ENCODE results near the gene GCNA.
"Not testable (repeated sequence)": the region's sequence is repeated elsewhere in the genome, so short reads cannot be mapped to it uniquely, and the experiment has no call there.

GCNA gene

GRCh38 chrX:71556036-71556435 lies 22.2 kb upstream of the GCNA start:
- in situ Hi-C loops (cut with MboI; ENCODE audit: low sequenced_read_pairs) = loop anchor here (25.0 kb wide), 1 partner anchor 94 kb away; no protein-coding TSS in a partner anchor

- in situ Hi-C loops (cut with MboI; ENCODE audit: low sequenced_read_pairs) = loop anchor here (25.0 kb wide), 1 partner anchor 97 kb away; no protein-coding TSS in a partner anchor
These were observed 19.3 kb upstream of the GCNA start for GRCh38 chrX:71558920-71559319.

GRCh38 chrX:71559773-71560172 lies 18.5 kb upstream of the GCNA start:
- in situ Hi-C loops (cut with MboI; ENCODE audit: low sequenced_read_pairs) = loop anchor here (10.0 to 25.0 kb wide), 2 partner anchors 97 to 165 kb away; no protein-coding TSS in a partner anchor

GRCh38 chrX:71563921-71564320 lies 14.3 kb upstream of the GCNA start:
- in situ Hi-C loops (cut with MboI; ENCODE audit: low sequenced_read_pairs) = loop anchor here (10.0 to 25.0 kb wide), 2 partner anchors 102 to 169 kb away; no protein-coding TSS in a partner anchor

- in situ Hi-C loops (cut with MboI; ENCODE audit: low sequenced_read_pairs) = loop anchor here (10.0 to 25.0 kb wide), 2 partner anchors 103 to 171 kb away; no protein-coding TSS in a partner anchor
These were observed 12.7 kb upstream of the GCNA start for GRCh38 chrX:71565474-71566041.

GRCh38 chrX:71571390-71571789 lies 6.8 kb upstream of the GCNA start:
- in situ Hi-C loops (cut with MboI; ENCODE audit: low sequenced_read_pairs) = loop anchor here (25.0 kb wide), 1 partner anchor 109 kb away; no protein-coding TSS in a partner anchor

- in situ Hi-C loops (cut with MboI; ENCODE audit: low sequenced_read_pairs) = loop anchor here (25.0 kb wide), 1 partner anchor 111 kb away; no protein-coding TSS in a partner anchor
These were observed 4.6 kb upstream of the GCNA start for GRCh38 chrX:71573590-71573989.

GRCh38 chrX:71577682-71578081 lies 555 bp upstream of the GCNA start:
- in situ Hi-C loops (cut with MboI; ENCODE audit: low sequenced_read_pairs) = no loop called here

- in situ Hi-C loops (cut with MboI; ENCODE audit: low sequenced_read_pairs) = no loop called here
These were observed 1.1 kb downstream of the GCNA start for GRCh38 chrX:71579136-71579989.

- in situ Hi-C loops (cut with MboI; ENCODE audit: low sequenced_read_pairs) = no loop called here
These were observed 1.7 kb downstream of the GCNA start for GRCh38 chrX:71579990-71580380.

- in situ Hi-C loops (cut with MboI; ENCODE audit: low sequenced_read_pairs) = no loop called here
These were observed 3.0 kb downstream of the GCNA start for GRCh38 chrX:71581210-71581609.

GRCh38 chrX:71586929-71587328 lies 8.7 kb downstream of the GCNA start:
- in situ Hi-C loops (cut with MboI; ENCODE audit: low sequenced_read_pairs) = no loop called here

- in situ Hi-C loops (cut with MboI; ENCODE audit: low sequenced_read_pairs) = not testable (repeated sequence)
These were observed 15.0 kb downstream of the GCNA start for GRCh38 chrX:71593210-71593609.

GRCh38 chrX:71599965-71600364 lies 21.7 kb downstream of the GCNA start:
- in situ Hi-C loops (cut with MboI; ENCODE audit: low sequenced_read_pairs) = no loop called here

- in situ Hi-C loops (cut with MboI; ENCODE audit: low sequenced_read_pairs) = no loop called here
These were observed 25.4 kb downstream of the GCNA start for GRCh38 chrX:71603618-71604017.

GRCh38 chrX:71604141-71604540 lies 25.9 kb downstream of the GCNA start:
- in situ Hi-C loops (cut with MboI; ENCODE audit: low sequenced_read_pairs) = no loop called here

GRCh38 chrX:71604796-71605568 lies 26.7 kb downstream of the GCNA start:
- in situ Hi-C loops (cut with MboI; ENCODE audit: low sequenced_read_pairs) = no loop called here

GRCh38 chrX:71606536-71607216 lies 28.4 kb downstream of the GCNA start:
- in situ Hi-C loops (cut with MboI; ENCODE audit: low sequenced_read_pairs) = no loop called here

GRCh38 chrX:71607488-71607887 lies 29.3 kb downstream of the GCNA start:
- in situ Hi-C loops (cut with MboI; ENCODE audit: low sequenced_read_pairs) = no loop called here

- in situ Hi-C loops (cut with MboI; ENCODE audit: low sequenced_read_pairs) = no loop called here
These were observed 31.0 kb downstream of the GCNA start for GRCh38 chrX:71609095-71609750.
